Fibroblast of lung (primary cell): ENCODE results near the gene BCKDHB. TPM values are rescaled to one million over a fixed set of nuclear protein-coding genes. Genes with fewer than 3 reads are reported as not detected.
"Not testable (repeated sequence)": the region's sequence is repeated elsewhere in the genome, so short reads cannot be mapped to it uniquely, and the experiment has no call there.

Source experiments
- DNase-seq, 2 donors: peaks; one replicate each; pipeline versions ENCODE4 v3.0.0 to v3.0.0-alpha.2; 2010; ENCODE audit warnings: low read depth in 2 of 2
- H2AFZ ChIP-seq: 2 replicates; pipeline ENCODE4 v1.5.1; 2012; ENCODE audit warnings: low read length, control low read depth, inconsistent platforms
- H3K27ac ChIP-seq: 2 replicates; pipeline ENCODE4 v1.5.1; 2011; ENCODE audit warnings: low read length, control low read depth; ENCODE audit not compliant: insufficient read depth
- H3K27me3 ChIP-seq: 2 replicates; pipeline ENCODE4 v1.5.1; 2011; ENCODE audit warnings: mild to moderate bottlenecking, low read length; ENCODE audit not compliant: control insufficient read depth, insufficient read depth
- H3K36me3 ChIP-seq: 2 replicates; pipeline ENCODE4 v1.5.1; 2011; ENCODE audit warnings: low read length; ENCODE audit not compliant: control insufficient read depth, insufficient read depth
- H3K4me1 ChIP-seq: 2 replicates; pipeline ENCODE4 v1.5.1; 2011; ENCODE audit warnings: low read length; ENCODE audit not compliant: control insufficient read depth, insufficient read depth; ENCODE audit errors: extremely low read depth
- H3K4me2 ChIP-seq: 2 replicates; pipeline ENCODE4 v1.5.1; 2011; ENCODE audit warnings: low read length, control low read depth; ENCODE audit not compliant: insufficient read depth; ENCODE audit errors: extremely low read depth
- H3K4me3 ChIP-seq, 4 experiments: fragments of 200-600 bp in 1 of 4; sonication (generic) in 1 of 4; replicated peaks in 1 of 4; 2 replicates each; pipeline ENCODE4 v1.5.1; 2011 to 2016; ENCODE audit warnings: low read length in 4 of 4, low read depth in 3 of 4, mild to moderate bottlenecking in 3 of 4, control low read depth in 2 of 4, inconsistent platforms in 1 of 4, mixed read lengths in 1 of 4; ENCODE audit not compliant: insufficient read depth in 1 of 4; ENCODE audit errors: control extremely low read depth in 1 of 4
- H3K79me2 ChIP-seq: 2 replicates; pipeline ENCODE4 v1.5.1; 2012; ENCODE audit warnings: mild to moderate bottlenecking, low read length, inconsistent platforms; ENCODE audit not compliant: control insufficient read depth, insufficient read depth
- H3K9ac ChIP-seq: 2 replicates; pipeline ENCODE4 v1.5.1; 2011; ENCODE audit warnings: mild to moderate bottlenecking, low read length, control low read depth; ENCODE audit not compliant: insufficient read depth
- H3K9me3 ChIP-seq: 2 replicates; pipeline ENCODE4 v1.5.1; 2012; ENCODE audit warnings: low read depth, low read length; ENCODE audit not compliant: control insufficient read depth, insufficient read depth
- H4K20me1 ChIP-seq: 2 replicates; pipeline ENCODE4 v1.5.1; 2011; ENCODE audit warnings: low read length; ENCODE audit not compliant: control insufficient read depth, insufficient read depth; ENCODE audit errors: extremely low read depth
- CTCF ChIP-seq, 2 donors: IDR thresholded peaks in 1 of 2; conservative IDR thresholded peaks in 1 of 2; 1 replicate in 1 of 2; 2 replicates in 1 of 2; pipeline ENCODE4 v1.5.1; 2011 to 2012; ENCODE audit warnings: low read length in 2 of 2, control low read depth in 1 of 2, inconsistent platforms in 1 of 2, low read depth in 1 of 2, mild to moderate bottlenecking in 1 of 2
- EZH2 ChIP-seq: IDR thresholded peaks from 2 replicates; pipeline ENCODE4 v1.5.1; 2012; ENCODE audit warnings: low read length, control low read depth, mild to moderate bottlenecking; ENCODE audit errors: missing control alignments
- polyA minus RNA-seq: library from RNA; depleted of rRNA, polyadenylated mRNA; stranded (reverse); fragments of >200 nt; gene quantifications from 2 replicates; pipeline ENCODE4 v1.2.3, GENCODE V29; 2011; ENCODE audit warnings: low replicate concordance
- polyA plus RNA-seq, 2 donors: library from polyadenylated mRNA; depleted of rRNA in 1 of 2; stranded (reverse) in 1 of 2; unstranded in 1 of 2; fragments of >200 nt; gene quantifications; 2 replicates each; pipeline ENCODE4 v1.2.1, GENCODE V29; 2011 to 2012; ENCODE audit warnings: missing spikeins in 1 of 2
- total RNA-seq: library from RNA; depleted of rRNA; stranded (reverse); fragments of >200 nt; gene quantifications from 2 replicates; pipeline ENCODE4 v1.2.1, GENCODE V29; 2014

BCKDHB gene
- total RNA-seq (6.2 and 8.3 TPM in 2 replicates), polyA plus RNA-seq (16.2 and 16.5 TPM in 2 replicates), polyA minus RNA-seq (3.6 and 6.6 TPM in 2 replicates)
- 8.9 and 10.4 TPM in 2 replicates for polyA plus RNA-seq (2012)

GRCh38 chr6:80106418-80107235, at the start of gene BCKDHB:
TSS of gene BCKDHB (plus strand) at chr6:80106671. CDS start at chr6:80106694, 23 bp downstream.
- H3K9me3 ChIP-seq = no peaks in the 10 kb centered on the region
- H3K4me1 ChIP-seq = no peaks in the 10 kb centered on the region
- TF ChIP-seq CTCF (conservative IDR thresholded peaks at IDR 0.05 in 1 of 2, IDR thresholded peaks at IDR 0.05 in 1 of 2; ENCODE audit: low read depth in 1 of 2, low read length in 2 of 2) (no peak), EZH2 (no peak)
- no peaks in the 10 kb centered on the region for H3K36me3 ChIP-seq
- peak within 1 kb of the TSS; percentile 94 for H3K4me2 ChIP-seq
- H3K4me3 ChIP-seq = peak within 1 kb of the TSS; percentile 79 to 95 (median 88)
- H3K27me3 ChIP-seq = no peaks in the 10 kb centered on the region
- peak; percentile 96 to 98 for DNase-seq
- peak within 1 kb of the TSS; percentile 94 for H2AFZ ChIP-seq
- H3K27ac ChIP-seq = peak within 1 kb of the TSS; percentile 72
- peak within 1 kb of the TSS; percentile 75 for H3K9ac ChIP-seq
- no peaks in the 10 kb centered on the region for H4K20me1 ChIP-seq
- H3K79me2 ChIP-seq = no peaks in the 10 kb centered on the region

- Histone ChIP-seq H3K27me3 (no peaks in the 10 kb centered on the region), H2AFZ (no peak overlapping the region), H3K27ac (no peak overlapping the region), H4K20me1 (no peaks in the 10 kb centered on the region), H3K4me3 (no peak overlapping the region), H3K4me2 (no peak overlapping the region), H3K79me2 (no peaks in the 10 kb centered on the region), H3K9me3 (no peaks in the 10 kb centered on the region), H3K36me3 (no peaks in the 10 kb centered on the region), H3K9ac (no peak overlapping the region), H3K4me1 (no peaks in the 10 kb centered on the region)
- DNase-seq = no peak
- TF ChIP-seq EZH2 (no peak), CTCF (conservative IDR thresholded peaks at IDR 0.05 in 1 of 2, IDR thresholded peaks at IDR 0.05 in 1 of 2; ENCODE audit: low read depth in 1 of 2, low read length in 2 of 2) (no peak)
These were observed 45.7 kb upstream of the BCKDHB start for GRCh38 chr6:80060774-80061173.

GRCh38 chr6:80068146-80068545, 38.3 kb upstream of the BCKDHB start:
- H3K4me3 ChIP-seq, DNase-seq, H3K4me1 ChIP-seq, H3K9ac ChIP-seq, H3K36me3 ChIP-seq, H3K4me2 ChIP-seq, H3K79me2 ChIP-seq, H3K27me3 ChIP-seq, H3K27ac ChIP-seq, H2AFZ ChIP-seq, H4K20me1 ChIP-seq, H3K9me3 ChIP-seq: not testable (repeated sequence)

GRCh38 chr6:80070431-80070830, 36.0 kb upstream of the BCKDHB start:
- DNase-seq, H3K4me3 ChIP-seq, H3K27ac ChIP-seq, H3K36me3 ChIP-seq, H3K4me2 ChIP-seq, H3K9me3 ChIP-seq, H3K4me1 ChIP-seq, H3K79me2 ChIP-seq, H4K20me1 ChIP-seq, H3K27me3 ChIP-seq, H2AFZ ChIP-seq, H3K9ac ChIP-seq: not testable (repeated sequence)
